SK-N-DZ (cell line): ENCODE data around the gene HVCN1.
"Not testable (repeated sequence)": the region's sequence is repeated elsewhere in the genome, so short reads cannot be mapped to it uniquely, and the experiment has no call there.

Experiments
- DNase-seq: peaks from one replicate; pipeline ENCODE4 v3.0.0-alpha.2; 2015; ENCODE audit warnings: low spot score

The HVCN1 gene

GRCh38 chr12:110668480-110669192, 20.3 kb downstream of the HVCN1 start:
- DNase-seq = no peak

- no peak for DNase-seq
Measured at GRCh38 chr12:110667671-110668070, 21.2 kb downstream of the HVCN1 start.

- no peak for DNase-seq
Measured at GRCh38 chr12:110666892-110667291, 22.0 kb downstream of the HVCN1 start.

DNA sequence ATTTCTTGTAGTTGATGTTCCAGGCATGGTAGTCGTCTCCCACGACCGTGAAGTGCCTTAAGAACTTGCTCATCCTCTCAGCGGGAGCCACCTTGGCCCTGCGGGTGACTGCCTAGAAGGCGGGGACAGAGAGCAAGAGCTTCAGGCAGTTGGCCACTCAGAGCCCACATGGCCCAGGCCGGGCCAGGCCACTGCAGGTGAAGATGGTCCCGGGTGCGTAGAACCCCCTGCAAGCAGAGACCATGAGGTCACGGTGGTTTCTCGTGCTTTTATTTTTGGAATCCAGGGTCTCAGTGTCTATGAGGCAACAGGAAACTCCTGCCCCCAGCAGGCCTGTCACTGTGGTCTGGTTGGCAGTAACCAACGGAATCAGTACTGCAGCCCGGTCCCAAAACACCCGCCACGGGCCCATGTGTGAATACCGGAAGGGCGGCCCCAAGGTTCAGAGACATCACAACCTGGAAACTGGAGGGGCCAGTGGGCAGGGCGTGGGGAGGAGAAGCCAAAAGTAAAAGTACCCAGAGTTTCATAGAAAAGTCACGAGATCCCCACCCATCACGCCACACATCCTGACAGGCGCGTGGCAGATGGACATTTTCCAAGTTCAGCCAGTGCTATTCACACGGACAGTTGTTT, 27.5 kb downstream of the HVCN1 start:
- no peak for DNase-seq

DNA sequence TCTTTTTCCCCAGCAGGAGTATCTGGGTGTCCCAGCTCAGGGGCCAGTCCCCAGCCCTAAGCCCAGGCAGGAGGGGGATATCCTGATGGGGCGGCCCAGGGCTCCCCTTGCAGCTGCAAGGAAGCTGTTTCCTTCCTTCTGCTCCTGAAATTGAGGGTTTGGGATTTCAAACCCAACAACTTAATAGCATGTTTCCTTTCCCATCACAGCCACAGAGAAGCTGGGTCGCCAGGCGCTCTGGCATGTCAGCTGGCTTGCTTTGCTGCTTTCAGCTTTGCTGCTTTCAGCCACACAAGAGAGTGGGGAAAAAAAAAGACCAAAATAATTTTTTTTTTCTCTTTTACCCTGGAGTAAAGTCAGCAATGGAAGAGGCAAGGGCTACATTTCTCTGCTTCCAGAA, 30.0 kb downstream of the HVCN1 start:
- no peak for DNase-seq

DNA sequence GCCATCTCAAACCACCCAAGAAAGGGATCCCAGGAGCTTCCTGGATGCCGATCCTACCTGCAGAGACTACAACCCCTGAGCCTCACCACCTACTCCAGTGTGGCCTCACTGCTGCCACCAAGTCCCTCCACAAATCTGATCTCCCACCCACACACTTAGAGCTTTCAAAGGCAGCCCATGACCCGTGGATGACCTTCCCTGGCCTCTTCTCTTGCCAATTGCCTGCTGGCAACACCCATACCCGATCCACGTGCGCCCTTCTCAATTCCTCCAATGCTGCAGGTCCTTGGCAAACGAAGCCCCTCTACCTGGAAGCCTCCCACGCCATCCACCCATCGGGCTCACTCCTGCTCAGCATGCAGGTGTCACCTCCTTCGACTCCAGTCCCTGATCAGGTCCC, 30.7 kb downstream of the HVCN1 start:
- no peak for DNase-seq

DNA sequence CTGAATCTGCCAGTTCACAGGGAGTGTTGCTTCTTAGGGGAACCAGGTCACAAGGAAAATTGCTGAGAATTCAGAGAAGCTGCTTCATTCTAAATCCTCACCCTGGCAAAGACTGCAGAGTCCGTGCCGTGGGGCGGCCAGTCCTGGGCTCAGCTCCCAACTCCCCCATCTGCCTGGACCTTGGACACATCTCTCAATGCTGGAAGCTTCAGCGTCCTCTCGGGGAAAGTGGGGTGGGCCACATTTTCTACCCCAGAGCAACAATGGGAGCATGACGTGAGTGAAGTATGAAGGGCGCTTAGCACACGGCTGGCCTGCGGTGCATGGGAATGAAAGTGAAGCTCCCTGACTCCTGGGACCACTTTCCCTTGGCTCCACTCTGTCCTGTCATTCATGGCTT, 31.2 kb downstream of the HVCN1 start:
- no peak for DNase-seq

DNA sequence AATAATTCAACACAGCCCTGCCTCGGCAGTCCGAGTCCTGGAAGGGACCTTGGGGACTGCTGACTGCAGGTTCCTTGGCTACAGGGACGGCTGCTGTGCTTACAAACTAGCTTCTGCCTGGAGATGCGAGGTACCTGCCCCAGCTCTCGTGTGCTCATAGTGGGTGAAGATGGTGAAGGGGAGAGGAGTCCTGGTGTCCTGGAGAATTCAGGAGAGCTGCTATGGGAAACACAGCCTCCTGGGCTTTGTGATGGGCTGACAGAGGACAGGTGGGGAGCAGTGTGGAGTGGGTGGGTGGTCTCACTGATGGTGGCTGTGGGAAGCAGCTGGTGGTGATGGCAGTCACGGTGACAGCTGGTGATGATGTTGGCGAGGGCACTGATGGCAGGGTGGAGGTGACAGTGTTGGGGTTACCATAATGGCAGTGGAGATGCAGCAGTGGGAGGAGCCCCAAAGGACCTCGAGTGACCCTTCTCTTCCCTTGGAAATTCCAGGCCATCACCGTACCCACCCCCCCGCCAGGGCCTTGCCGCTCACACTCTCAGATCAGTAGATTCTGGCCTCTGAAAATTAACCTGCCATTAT, 32.8 kb downstream of the HVCN1 start:
- no peak for DNase-seq

- DNase-seq = not testable (repeated sequence)
Measured at GRCh38 chr12:110654238-110654637, 34.7 kb downstream of the HVCN1 start.

- no peak for DNase-seq
Measured at GRCh38 chr12:110649341-110649847, 39.5 kb downstream of the HVCN1 start.

DNA sequence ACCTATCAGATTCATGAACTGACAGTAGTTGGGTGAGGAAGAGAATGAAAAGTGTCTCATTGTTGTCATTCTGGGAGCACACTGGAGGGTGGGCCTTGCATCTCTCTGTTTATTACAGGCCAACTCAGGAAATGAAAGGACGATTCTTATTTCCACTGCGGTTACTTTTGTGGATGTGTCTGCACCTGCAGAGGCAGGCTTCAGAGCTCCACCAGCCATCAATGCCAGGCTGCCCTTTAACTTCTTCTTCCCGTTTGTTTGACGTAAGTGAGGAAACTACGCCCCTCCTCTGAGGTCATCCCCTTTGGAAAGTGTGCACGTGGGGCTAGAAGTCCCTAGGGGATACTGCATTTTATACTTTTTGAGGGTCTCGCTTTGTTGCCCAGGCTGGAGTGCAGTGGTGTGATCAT, 41.3 kb downstream of the HVCN1 start:
- DNase-seq = no peak

- no peak for DNase-seq
Measured at GRCh38 chr12:110641521-110641920, 47.4 kb downstream of the HVCN1 start.

GRCh38 chr12:110640275-110641025, 48.5 kb downstream of the HVCN1 start:
- no peak for DNase-seq

DNA sequence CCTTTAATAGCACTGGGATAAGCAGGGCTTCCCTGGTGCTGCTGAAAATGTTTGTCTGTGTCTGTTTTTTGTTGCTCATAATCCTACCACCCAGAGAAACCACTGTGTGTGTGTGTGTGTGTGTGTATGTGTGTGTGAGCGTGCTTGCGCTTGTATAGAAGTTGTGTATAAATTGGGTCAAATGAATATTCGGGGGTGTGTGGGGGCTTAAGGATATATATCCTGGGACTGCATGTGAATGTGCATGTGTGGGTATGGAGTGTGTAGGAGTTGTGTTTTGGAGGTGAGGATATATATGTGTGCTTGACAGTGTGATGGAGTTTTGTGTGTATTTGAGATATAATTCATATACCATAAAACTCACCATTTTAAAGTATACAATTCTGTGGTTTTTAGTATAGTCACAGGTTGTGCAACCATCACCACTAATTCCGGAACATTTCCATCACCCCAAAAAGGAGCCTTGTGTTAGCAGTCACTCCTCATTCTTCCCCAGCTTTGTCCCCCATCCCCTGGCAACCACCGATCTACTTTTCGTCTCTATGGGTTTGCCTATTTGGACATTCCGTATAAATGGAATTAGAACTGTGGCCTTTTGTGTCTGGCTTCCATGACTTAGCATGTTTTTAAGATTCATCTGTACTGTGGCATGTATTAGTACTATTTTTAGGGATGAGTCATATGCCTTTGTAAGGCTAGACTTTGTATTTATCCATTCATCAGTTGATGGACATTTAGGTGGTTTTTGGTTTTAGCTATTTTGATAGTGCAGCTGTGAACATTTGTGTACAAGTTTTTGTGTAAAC, 49.4 kb downstream of the HVCN1 start:
- DNase-seq = no peak

GRCh38 chr12:110638796-110639195, 50.1 kb downstream of the HVCN1 start:
- no peak for DNase-seq

DNA sequence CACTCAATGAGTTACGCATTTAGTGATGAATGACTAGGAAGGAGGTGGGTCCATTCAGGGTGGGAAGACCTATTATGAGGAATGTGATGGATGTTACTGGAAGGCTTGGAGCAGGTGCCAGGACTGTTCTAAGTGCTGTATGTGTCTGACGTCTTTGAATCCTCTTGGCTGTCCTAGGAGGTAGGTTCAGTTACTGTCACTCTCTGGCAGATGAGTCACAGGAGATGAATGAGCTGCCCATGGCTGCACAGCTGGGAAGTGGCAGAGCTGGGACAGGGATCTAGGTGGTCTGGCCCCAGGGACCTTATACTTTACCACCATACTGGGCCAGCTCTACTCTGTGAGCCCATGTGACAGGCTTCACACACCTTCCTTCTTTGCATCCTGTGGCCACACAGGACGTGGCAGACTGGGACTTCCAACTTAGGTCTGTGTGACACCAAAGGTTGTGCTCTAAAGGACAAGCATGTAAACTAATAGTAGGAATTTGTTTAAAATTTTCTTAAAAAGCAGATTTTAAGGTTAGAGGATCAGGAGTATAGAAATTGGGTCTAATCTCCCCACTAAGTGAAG, 51.0 kb downstream of the HVCN1 start:
- DNase-seq = no peak

- DNase-seq = no peak
Measured at GRCh38 chr12:110636516-110636915, 52.4 kb downstream of the HVCN1 start.

DNA sequence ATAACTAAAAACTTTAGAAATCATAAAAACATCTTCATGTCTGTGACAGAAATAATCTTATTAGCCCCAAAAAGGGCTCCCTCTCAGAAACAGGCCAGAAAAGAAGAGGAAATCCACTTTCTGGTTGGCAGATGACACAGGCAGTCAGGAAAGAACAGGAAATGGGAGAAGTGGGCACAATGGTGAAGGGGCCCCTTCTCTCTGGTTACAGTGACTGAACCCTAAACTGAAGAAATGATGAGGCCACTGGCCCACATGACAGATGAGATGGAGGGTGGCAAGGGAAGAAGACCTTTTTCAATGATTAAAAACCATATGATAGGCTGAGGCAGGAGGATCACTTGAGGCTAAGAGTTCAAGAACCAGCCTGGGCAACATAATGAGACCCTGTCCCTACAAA, 53.9 kb downstream of the HVCN1 start:
- DNase-seq = no peak

- DNase-seq = no peak
Measured at GRCh38 chr12:110627500-110628195, 61.3 kb downstream of the HVCN1 start.

DNA sequence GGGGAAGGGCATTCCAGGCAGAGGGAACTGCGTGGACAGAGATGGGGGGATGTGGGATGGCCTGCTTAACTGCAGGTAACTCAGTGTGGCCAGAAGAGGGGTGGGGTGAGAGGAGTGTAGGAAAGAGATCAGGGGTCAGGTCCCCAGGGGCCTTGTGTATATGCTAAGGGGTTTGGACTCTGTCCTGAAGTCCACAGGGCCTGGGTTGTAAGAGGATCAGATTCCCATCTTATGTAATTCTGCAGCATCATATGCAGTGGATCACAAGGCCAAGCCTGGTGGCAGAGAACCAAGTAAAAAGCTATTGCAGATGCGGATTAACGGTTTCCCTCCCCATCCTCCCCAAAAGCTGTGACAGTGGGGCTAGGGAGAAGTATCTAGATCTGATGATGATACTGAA, 66.3 kb downstream of the HVCN1 start:
- no peak for DNase-seq
